Chondrocyte (in vitro differentiated cells): ENCODE data around the gene CDCA5. TPM values are rescaled to one million over a fixed set of nuclear protein-coding genes. Genes with fewer than 3 reads are reported as not detected.

Experiments
- DNase-seq: peaks from one replicate; pipeline ENCODE4 v3.0.0; 2021; ENCODE audit warnings: mixed read lengths, low spot score
- H3K27ac Mint-ChIP-seq: one replicate; pipeline ENCODE4 v1.8.0; 2021; ENCODE audit warnings: mild to moderate bottlenecking, moderate library complexity, mixed read lengths; ENCODE audit not compliant: unreplicated experiment
- H3K27me3 Mint-ChIP-seq: 2 replicates; pipeline ENCODE4 v1.8.0; 2021; ENCODE audit warnings: low read depth, mixed read lengths
- H3K36me3 Mint-ChIP-seq: 2 replicates; pipeline ENCODE4 v1.8.0; 2021; ENCODE audit warnings: low read depth, mixed read lengths
- H3K4me1 Mint-ChIP-seq: 2 replicates; pipeline ENCODE4 v1.8.0; 2021; ENCODE audit warnings: low read depth, mild to moderate bottlenecking, mixed read lengths
- H3K4me3 Mint-ChIP-seq: one replicate; pipeline ENCODE4 v1.8.0; 2021; ENCODE audit warnings: mild to moderate bottlenecking, moderate library complexity, mixed read lengths; ENCODE audit not compliant: unreplicated experiment
- H3K9me3 Mint-ChIP-seq: 2 replicates; pipeline ENCODE4 v1.8.0; 2021; ENCODE audit warnings: low read depth, mixed read lengths
- total RNA-seq: library from RNA; stranded (reverse); gene quantifications from 3 replicates; pipeline ENCODE4 v1.2.1, GENCODE V29; 2021
- TF ChIP-seq, protein P1 (sequence below): fragments of 200-600 bp; sonication (generic); IDR thresholded peaks from 2 replicates; pipeline ENCODE4 v1.5.0; 2021; ENCODE audit warnings: antibody characterized with exemption, mild to moderate bottlenecking, moderate library complexity

Gene CDCA5
- total RNA-seq, 1 donor from 2014 or later: 5.5 TPM

DNA sequence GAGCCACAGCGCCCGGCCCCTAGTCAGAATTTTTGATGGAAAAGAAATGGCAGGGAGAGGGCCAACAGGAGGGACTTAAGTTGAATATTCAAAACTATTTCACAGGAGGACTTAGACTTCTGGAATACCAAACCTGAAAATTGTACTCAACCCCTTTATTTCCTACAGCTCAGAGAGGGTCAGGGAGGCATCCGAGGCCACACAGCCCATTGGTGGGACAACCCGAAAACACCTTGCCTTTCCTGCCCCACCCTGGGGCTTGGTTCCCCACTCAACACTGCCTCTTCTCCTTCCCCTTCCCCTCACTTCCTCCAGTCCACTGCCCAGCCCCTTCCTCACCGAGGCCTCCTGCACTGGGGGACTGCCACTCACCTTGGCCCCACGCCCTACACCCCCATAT, 26.8 kb downstream of the CDCA5 start:
- no peaks in the 10 kb centered on the region for H3K36me3 Mint-ChIP-seq
- H3K9me3 Mint-ChIP-seq: no peaks in the 10 kb centered on the region
- peaks cover 12% of the 10 kb centered on the region for H3K27me3 Mint-ChIP-seq
- no peak overlapping the region for H3K27ac Mint-ChIP-seq
- TF ChIP-seq, protein P1, sequence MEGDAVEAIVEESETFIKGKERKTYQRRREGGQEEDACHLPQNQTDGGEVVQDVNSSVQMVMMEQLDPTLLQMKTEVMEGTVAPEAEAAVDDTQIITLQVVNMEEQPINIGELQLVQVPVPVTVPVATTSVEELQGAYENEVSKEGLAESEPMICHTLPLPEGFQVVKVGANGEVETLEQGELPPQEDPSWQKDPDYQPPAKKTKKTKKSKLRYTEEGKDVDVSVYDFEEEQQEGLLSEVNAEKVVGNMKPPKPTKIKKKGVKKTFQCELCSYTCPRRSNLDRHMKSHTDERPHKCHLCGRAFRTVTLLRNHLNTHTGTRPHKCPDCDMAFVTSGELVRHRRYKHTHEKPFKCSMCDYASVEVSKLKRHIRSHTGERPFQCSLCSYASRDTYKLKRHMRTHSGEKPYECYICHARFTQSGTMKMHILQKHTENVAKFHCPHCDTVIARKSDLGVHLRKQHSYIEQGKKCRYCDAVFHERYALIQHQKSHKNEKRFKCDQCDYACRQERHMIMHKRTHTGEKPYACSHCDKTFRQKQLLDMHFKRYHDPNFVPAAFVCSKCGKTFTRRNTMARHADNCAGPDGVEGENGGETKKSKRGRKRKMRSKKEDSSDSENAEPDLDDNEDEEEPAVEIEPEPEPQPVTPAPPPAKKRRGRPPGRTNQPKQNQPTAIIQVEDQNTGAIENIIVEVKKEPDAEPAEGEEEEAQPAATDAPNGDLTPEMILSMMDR: no peak
- no peaks in the 10 kb centered on the region for H3K4me1 Mint-ChIP-seq
- no peak for DNase-seq
- H3K4me3 Mint-ChIP-seq: no peak overlapping the region

DNA sequence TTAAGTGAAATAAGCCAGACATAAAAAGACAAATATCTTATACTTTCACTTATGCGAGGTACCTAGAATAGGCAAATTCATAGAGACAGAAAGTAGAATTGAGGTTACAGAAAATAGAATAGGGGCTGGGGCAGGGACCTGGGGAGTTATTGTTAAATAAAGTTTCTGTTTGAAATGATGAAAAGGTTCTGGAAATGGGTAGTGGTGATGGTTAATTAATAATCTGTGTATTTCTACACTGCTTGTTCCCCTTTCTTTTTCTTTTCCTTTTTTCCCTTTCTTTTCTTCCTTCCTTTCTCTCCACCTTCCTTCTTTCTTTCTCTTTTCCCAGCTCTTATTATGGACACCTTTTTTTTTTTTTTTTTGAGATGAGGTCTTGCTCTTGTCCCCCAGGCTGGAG, 28.3 kb downstream of the CDCA5 start:
- H3K4me1 Mint-ChIP-seq: no peaks in the 10 kb centered on the region
- no peaks in the 10 kb centered on the region for H3K9me3 Mint-ChIP-seq
- H3K36me3 Mint-ChIP-seq: no peaks in the 10 kb centered on the region
- H3K27me3 Mint-ChIP-seq: peaks cover 12% of the 10 kb centered on the region
- H3K4me3 Mint-ChIP-seq: no peak overlapping the region
- TF ChIP-seq, protein P1: no peak
- DNase-seq: no peak
- H3K27ac Mint-ChIP-seq: no peak overlapping the region

DNA sequence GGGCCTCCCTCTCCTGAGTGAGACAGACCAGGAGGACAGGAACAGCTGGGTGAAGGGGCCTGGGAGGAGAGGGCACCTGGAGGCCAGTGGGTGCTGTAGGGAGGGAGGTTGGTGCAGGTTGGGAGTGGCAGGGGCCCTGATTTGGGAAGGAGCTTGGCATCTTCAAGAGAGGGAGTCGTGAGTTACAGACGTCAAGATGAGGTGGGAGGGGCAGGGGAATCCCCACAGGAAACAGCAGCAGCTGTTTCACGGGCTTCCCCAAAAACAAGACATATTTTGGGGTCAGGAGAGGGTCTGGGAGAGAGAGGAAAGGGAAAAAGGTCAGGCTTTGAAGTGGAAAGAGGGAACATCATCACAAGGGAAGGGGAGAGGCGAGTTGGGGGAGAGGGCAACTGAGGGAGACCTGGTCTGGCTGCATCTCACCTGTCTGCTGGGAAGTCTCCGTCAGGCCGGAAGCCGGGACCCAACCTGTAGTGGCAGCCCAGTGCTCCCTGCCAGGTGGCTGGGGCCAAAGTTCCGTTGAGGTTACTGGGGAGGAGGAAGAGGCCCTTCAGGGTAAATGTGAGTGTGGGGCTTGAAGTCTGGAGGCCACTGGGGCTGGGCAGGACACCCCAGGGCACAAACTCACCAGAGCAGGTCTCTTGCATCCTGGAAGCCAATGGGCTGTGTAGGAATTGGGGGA, 29.9 kb downstream of the CDCA5 start:
- no peaks in the 10 kb centered on the region for H3K36me3 Mint-ChIP-seq
- H3K27ac Mint-ChIP-seq: no peak overlapping the region
- no peaks in the 10 kb centered on the region for H3K9me3 Mint-ChIP-seq
- H3K4me1 Mint-ChIP-seq: no peaks in the 10 kb centered on the region
- H3K4me3 Mint-ChIP-seq: no peak overlapping the region
- TF ChIP-seq, protein P1: no peak
- DNase-seq: no peak
- peaks cover 12% of the 10 kb centered on the region for H3K27me3 Mint-ChIP-seq

DNA sequence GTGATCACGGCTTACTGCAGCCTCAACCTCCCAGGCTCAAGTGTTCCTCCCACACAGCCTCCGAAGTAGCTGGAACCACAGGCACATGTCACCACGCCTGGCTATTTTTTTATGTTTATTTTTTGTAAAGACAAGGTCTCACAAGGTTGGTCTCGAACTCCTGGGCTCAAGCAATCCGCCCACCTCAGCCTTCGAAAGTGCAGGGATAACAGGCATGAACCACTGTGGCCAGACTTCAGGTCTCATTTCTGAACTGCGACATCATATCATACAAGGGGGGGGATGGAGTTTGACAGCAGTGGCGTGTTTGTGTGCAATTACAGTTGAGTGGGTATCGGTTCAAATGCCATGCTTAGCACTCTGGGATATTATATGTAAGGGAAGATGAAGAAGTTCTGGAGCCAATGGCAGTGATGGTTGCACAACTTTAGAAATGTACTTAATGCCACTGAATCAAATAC, 32.4 kb downstream of the CDCA5 start:
- TF ChIP-seq, protein P1: no peak
- Mint-ChIP-seq H3K9me3 (no peaks in the 10 kb centered on the region), H3K4me3 (no peak overlapping the region), H3K4me1 (no peaks in the 10 kb centered on the region), H3K36me3 (no peaks in the 10 kb centered on the region), H3K27ac (no peak overlapping the region), H3K27me3 (peaks cover 12% of the 10 kb centered on the region)
- no peak for DNase-seq

DNA sequence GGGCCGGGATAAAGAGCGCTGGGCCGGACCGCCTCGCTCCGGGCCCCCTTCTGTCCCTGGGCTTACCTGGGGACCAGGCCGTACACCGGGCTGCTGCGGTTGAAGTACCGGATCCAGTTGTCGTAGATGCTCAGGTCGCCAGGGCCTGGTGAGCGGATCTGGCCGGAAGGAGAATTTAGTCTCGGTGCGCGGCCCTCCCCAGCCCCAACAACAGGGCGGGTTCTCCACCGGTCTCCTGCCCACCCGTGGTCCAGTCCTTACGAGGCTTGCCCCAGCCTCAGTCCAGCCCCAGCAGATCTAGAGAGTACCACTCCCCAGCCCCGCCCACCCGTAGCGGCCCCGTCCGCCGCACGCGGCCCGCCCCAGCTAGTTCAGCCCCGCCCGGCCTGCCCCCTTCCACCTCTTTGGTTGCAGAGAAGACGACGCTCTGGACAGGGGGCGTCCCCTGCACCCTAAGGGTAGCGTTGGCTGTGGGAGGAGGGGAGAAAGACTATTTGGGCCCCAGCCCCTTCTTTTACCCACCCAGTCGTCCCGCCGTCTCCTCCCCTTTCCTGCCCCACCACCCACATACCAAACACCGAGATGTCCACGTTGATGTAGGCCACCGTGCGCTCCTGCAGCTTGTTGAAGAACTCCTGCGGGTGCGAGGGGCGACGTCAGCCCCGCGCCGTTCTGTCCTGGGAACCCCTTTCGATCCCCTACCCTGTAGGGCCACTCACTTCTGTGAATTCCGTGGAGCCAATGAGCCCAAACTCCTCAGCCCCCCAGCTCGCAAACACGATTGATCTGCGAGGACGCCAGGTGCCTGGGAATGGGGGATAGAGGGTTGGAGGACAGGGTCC, 36.0 kb downstream of the CDCA5 start:
- DNase-seq: no peak
- H3K4me1 Mint-ChIP-seq: peaks cover 2% of the 10 kb centered on the region
- TF ChIP-seq, protein P1: no peak
- H3K27ac Mint-ChIP-seq: no peak overlapping the region
- H3K9me3 Mint-ChIP-seq: no peaks in the 10 kb centered on the region
- H3K27me3 Mint-ChIP-seq: no peaks in the 10 kb centered on the region
- no peak overlapping the region for H3K4me3 Mint-ChIP-seq
- peaks cover 3% of the 10 kb centered on the region for H3K36me3 Mint-ChIP-seq
